ENCODE results near the gene KRT33B. TPM values are rescaled to one million over a fixed set of nuclear protein-coding genes. Genes with fewer than 3 reads are reported as not detected.
"Not testable (repeated sequence)": the region's sequence is repeated elsewhere in the genome, so short reads cannot be mapped to it uniquely, and the experiment has no call there.

The KRT33B gene
- not detected for polyA plus RNA-seq (ENCODE audit: insufficient read depth in 1 of 5, insufficient read length in 5 of 5, low replicate concordance in 1 of 5)
- long read RNA-seq, donor 1 = 0 reads
- long read RNA-seq, donor 2 = 0 reads
- long read RNA-seq, donor 3 = 0 reads
- long read RNA-seq, donor 4 = 0 reads
- long read RNA-seq, donor 5 = 0 reads
- long read RNA-seq, donor 6 = 0 reads
- long read RNA-seq, donor 7 = 0 reads
- long read RNA-seq, donor 8 = 0 reads

GRCh38 chr17:41369713-41370112, at the start of gene KRT33B:
TSS of gene KRT33B (minus strand) at chr17:41369813. CDS start at chr17:41369750, 63 bp downstream.
- no peak for DNase-seq

GRCh38 chr17:41418116-41418860, 48.7 kb upstream of the KRT33B start:
- DNase-seq = no peak

- DNase-seq = no peak
Observed at GRCh38 chr17:41417576-41418015, 48.0 kb upstream of the KRT33B start.

GRCh38 chr17:41417127-41417526, 47.5 kb upstream of the KRT33B start:
- no peak for DNase-seq

GRCh38 chr17:41416479-41416878, 46.9 kb upstream of the KRT33B start:
- no peak for DNase-seq

- DNase-seq = no peak
Observed at GRCh38 chr17:41415833-41416335, 46.3 kb upstream of the KRT33B start.

- no peak for DNase-seq
Observed at GRCh38 chr17:41415411-41415810, 45.8 kb upstream of the KRT33B start.

- no peak for DNase-seq
Observed at GRCh38 chr17:41413982-41414381, 44.4 kb upstream of the KRT33B start.

- peak; percentile 14 to 26 for DNase-seq
Observed at GRCh38 chr17:41413353-41413957, 43.8 kb upstream of the KRT33B start.

- DNase-seq = no peak
Observed at GRCh38 chr17:41411072-41411840, 41.6 kb upstream of the KRT33B start.

- no peak for DNase-seq
Observed at GRCh38 chr17:41407226-41407625, 37.6 kb upstream of the KRT33B start.

- DNase-seq = no peak
Observed at GRCh38 chr17:41406205-41406604, 36.6 kb upstream of the KRT33B start.

- DNase-seq = no peak
Observed at GRCh38 chr17:41404024-41404671, 34.5 kb upstream of the KRT33B start.

GRCh38 chr17:41403404-41404023, 33.9 kb upstream of the KRT33B start:
- DNase-seq = no peak

- no peak for DNase-seq
Observed at GRCh38 chr17:41402161-41402560, 32.5 kb upstream of the KRT33B start.

- DNase-seq = no peak
Observed at GRCh38 chr17:41396996-41397660, 27.5 kb upstream of the KRT33B start, which contains the start of gene KRT31. TSS of gene KRT31 (minus strand) at chr17:41397608. CDS start at chr17:41397539, 69 bp downstream.

GRCh38 chr17:41396340-41396739, 26.7 kb upstream of the KRT33B start:
- no peak for DNase-seq

GRCh38 chr17:41395611-41396010, 26.0 kb upstream of the KRT33B start:
- no peak for DNase-seq

- DNase-seq = not testable (repeated sequence)
Observed at GRCh38 chr17:41395044-41395443, 25.4 kb upstream of the KRT33B start.
